OCI-M2 (cell line): ENCODE results near the gene BRD4.

Experiments
- DNase-seq: peaks from one replicate; lab custom pipeline; 2025; ENCODE audit not compliant: unreplicated experiment; lab: John Stamatoyannopoulos, UW

Gene BRD4

DNA sequence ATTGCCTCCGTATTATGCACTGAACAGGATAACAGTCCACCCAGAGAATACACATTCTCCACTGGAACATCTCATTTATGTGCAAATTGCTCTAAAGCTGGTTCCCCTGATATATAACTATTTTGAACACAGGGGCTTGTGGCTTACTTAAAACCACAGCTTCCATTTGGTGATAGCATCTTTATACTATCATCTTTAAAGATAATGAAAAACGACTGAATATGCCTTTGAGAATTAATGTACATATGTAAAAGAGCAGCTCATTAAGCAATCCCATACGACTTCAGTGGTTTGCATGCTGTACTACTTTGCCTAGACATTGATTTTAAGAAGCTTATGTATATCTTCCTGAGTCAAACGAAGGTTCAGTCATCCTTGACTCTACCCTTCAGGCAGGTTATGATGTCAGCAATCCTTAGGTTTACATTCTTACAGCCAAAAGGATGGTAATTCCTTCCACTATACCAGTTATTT is 40.8 kb downstream of the BRD4 start:
- DNase-seq, result no peak

DNA sequence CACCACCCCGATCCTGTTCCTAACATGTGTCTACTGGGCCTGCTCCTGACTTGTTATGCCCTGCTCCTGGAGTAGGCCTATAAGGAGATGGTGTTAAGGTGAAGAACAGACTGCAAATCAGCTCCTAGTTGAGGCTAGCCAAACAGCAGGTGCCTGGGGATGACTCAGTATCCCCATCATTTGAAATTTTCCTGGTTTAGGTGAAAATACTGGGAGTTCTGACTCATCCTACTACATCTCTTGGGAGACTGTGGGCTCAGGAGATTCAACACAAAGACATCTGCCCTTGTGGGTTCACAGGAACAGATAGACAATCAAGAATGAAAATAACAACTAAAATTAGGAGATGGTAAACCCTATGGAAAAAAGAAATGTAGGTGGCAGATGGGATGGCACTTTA is 41.2 kb downstream of the BRD4 start:
- DNase-seq, result no peak

DNA sequence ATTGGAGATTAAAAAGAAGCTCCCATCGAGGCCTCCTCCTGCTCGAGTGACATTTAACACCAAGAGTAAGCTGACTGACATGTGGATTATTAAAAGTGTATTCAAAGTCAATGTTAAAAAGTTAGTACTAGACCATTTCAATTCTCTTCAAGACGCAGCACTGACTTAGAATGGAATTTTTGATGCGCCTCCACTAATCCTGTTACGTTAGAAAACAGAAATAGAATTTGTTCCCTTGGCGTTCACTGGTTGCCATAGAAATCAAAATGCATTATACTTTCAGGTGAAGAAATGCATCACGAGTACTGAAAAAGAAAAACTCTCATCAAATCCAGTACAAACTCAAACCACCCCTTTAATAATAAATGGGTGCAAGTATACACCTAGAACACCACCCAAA is 42.2 kb downstream of the BRD4 start:
- no peak for DNase-seq

DNA sequence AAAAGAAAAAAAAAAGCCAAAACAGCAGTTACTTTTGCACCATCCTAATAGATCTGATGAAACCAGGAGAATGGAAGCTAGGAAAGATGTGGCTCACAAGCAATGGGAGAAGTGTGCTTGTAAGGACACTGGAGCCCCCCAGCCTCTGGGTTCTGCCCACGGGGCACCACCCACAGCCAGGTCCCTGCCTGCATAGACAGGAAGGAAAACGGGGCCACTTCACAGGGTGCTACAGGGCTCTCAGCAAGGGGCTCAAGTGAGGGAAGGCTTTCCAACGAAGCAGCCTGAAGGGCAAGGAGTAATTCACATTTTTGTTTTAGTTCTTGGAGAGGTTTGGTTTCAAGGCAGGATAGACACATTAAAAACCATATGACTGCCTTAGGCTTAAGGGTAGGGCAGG is 42.7 kb downstream of the BRD4 start:
- DNase-seq, result no peak

DNA sequence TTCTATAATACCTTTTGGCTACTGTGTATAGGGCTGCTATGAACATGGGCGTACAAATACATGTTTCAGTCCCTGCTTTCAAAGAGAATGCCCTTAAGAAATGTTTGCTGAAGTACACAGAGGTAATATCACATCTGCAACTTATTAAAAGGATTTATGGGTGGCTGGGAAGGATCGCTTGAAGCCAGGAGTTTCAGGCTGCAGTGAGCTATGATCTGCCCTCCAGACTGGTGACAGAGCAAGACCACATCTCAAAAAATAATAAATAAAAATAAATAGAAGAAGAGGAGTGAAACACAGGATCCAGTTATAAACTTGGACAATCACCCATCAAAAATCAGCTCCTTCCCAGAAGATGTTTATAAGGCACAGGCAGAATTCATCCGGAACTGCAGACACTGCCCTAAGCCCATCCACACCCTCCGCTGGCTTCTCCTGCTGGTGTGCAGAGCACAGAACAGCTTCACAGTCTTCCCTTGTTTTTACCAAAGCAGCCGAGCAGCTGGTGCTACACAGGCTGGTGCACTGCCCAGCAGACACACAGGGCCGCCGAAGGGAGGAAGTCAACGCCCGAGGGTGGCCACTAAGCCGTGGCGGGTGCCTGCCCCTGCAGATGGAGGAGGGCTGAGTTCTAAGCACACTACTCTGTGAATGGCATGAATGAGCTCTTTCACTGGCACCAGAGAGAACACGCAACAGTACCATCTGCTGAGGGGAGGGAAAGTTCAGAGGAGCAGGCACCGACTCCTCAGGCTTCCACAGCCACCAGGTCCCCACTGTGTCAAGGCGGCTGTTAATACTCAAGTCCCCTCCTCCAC is 44.0 kb downstream of the BRD4 start:
- DNase-seq, result no peak

DNA sequence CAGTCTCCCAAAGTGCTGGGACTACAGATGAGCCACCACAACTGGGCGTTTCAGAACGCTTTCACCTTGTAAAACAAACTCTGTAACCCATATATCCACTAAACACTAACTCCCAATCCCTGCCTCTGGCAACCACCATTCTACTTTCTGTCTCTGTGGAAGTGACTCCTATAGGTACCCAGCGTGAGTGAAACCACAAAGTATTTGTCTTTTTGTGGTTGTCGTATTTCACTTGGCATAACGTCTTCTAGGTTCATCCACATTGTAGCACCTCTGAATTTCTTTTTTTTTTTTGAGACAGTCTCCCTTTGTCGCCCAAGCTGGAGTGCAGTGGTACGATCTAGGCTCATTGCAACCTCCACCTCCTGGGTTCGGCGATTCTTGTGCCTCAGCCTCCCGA is 44.8 kb downstream of the BRD4 start:
- no peak for DNase-seq

DNA sequence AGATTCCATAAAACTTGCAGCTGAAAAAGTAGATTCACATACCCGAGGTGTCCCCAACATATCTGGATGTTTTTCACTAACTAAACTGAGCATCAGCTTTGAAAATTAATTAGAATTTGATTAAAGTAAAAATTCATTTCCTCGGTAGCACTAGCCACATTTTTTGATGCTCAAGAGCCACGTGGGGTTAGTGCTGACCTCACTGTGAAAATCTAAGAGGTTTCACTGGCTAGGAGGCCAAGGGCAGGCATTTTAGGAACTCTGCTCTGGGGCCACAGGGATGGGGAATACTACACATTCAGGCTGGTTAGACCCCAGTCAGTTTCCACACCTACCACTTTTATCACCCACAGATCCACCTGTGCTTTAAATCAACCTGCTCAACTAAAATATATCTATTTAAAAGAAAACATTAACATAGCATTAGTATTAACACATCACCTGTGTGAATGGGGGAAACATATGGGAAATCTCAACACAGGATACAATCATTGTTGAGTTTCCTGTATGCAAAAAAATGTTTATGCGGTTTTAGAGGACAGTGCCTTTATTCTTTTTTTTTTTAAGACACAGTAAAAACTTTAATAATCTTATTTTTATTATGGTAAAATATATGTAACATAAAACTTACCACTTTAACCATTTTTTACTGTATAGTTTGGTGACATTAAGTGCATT is 45.5 kb downstream of the BRD4 start:
- no peak for DNase-seq

DNA sequence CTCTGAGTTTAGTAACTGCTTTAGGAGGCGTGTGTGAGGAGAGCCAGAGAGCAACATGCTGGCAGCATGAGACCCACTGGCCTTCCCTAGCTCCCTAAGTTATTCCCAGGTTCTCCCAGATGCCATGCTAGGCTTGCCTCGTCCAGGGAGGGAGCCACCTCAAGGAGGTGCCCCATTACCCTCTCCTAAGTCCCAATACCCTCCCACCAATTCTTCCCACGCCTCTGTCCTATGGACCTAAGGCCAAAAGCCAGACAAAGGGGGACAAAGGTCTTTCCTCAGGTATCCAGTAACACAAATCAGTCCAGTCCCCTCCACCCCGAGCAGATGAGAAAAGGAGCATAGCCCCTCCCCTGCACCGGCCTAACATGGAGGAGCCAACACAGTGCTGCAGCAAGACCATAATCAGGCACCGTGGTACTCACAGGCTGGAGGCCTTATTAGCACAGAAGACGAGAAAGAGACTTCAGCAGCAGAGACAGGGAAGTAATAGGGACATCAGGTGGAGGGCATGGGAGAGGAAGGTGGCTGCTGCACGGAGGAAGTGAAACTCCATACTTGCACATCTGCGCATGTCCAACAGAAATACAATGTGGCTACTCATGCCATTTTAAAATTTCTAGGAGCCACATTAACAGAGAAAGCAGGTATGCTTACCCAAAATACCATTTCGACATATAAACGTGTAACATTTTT is 46.3 kb downstream of the BRD4 start:
- no peak for DNase-seq

DNA sequence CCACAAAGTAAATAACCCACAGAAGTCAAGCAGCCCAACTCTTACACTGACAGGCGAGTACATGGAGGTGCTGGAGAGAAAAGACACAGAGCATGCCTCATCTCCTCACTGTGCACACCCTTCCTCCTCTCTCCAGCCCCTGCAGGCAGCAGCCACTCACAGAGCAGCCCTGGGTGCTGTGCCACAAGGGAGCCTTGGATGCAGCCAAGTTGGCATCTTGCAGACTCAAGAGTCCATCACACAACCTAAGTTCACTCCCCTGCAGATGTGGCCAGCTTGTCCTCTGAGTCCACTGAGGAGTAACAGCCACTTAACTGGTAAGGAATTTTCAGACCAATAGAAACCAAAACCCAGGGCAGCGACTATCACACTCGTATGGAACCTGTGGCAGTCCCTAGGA is 47.4 kb downstream of the BRD4 start:
- no peak for DNase-seq

DNA sequence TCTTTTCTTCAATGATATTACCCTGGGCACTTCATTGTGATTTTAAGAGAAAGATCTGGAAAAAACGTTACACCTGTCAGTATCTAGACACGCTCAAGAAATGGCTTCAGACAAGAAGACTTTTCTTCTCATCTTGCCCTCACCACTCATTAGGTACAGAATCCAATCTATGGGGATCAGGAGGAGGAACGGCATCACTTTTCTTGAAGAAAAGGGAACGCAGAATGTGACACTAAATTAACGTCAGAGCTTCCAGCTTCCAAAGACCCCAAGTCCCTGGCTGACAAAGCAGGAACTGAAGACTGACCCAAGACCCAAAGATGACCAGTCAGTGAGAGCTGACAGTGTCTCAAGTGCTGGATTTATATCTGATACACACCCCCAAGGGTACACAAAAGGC is 48.2 kb downstream of the BRD4 start:
- DNase-seq, result no peak

DNA sequence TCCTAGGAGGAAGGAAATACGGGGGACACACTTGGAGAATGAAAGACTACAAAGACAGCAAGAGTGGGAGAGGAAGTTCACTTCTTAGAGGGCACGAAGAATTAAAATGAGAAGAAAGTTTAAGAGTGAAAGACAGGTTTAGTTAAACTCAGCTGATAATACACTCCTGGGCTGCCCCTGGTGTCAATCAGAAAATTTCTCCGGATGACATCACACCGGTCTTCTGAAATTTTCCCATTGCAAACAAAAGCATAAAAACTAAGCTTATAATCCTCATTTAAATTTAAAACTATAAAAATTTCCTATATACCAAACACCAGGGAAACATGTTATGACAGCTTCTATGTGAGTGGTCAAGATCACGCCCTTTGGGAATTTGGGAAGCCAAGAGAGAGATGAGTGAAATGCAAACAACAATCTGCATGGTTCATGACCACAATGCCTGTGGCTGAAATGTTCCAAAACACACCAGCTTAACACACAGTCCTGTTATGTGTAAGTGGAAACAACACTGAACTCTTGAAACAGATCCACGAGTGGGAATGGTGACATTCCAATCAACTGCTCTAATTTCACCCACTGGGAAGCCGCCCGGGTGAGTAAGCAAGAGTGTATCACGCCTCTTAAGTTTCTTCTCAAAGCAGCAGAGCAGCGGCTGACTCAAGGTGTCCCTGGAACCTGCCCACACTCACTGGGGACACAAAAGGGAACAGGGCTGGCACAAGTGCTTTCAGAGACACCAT is 49.0 kb downstream of the BRD4 start:
- no peak for DNase-seq

DNA sequence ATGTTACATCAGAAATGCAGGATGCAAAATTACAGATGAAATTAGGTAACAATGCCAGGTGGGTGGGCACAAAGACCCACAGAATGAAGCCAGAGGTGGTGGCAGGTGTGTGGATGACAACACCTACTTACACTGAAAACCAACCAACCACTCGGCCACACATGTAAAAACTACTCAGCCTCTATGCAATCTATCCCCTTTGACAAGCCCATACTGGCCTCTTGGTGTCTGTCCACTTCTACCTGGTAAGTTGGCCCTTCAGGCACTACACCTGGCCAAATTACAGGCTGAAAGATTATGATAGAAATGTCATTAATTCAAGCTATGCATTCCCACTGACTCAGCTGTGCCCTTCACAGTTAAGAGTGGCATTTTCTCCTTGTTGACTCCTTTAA is 50.0 kb downstream of the BRD4 start:
- DNase-seq, result no peak

DNA sequence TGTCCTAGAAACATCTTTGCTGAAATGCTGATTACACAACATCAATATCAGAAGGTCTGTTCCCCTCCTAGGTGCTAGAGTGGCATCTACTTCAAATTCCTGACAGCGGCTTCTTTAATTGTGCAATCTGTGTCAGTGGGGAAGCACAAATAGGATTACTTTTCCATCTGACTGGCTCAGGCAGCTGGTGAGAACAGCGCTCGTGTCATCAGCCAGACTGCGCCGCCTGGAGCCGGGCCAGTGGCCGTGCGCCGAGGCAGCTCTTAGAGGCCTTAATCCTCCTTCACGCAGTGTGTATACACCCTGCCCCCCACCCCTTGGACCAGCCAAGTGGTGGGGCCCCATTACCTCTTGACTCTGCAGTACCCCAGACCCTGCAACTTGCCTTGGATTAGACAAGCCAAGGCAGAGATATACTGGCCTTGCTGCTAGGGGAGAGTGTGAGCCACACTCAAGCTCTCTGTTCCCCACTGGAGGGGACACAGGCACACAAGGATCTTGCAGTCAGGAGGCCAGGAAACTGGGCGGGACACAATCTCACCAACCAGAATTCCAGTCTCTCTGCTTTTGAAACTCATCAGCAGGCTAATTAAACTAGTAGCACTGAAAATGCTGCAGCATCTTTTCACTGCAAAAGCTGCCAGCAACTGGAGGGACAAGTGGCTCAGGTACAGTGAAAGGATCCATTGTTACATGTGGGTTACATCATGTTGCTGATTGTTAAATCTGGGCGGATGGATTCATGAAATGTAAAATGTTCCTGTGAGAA is 51.2 kb downstream of the BRD4 start:
- DNase-seq, result no peak

DNA sequence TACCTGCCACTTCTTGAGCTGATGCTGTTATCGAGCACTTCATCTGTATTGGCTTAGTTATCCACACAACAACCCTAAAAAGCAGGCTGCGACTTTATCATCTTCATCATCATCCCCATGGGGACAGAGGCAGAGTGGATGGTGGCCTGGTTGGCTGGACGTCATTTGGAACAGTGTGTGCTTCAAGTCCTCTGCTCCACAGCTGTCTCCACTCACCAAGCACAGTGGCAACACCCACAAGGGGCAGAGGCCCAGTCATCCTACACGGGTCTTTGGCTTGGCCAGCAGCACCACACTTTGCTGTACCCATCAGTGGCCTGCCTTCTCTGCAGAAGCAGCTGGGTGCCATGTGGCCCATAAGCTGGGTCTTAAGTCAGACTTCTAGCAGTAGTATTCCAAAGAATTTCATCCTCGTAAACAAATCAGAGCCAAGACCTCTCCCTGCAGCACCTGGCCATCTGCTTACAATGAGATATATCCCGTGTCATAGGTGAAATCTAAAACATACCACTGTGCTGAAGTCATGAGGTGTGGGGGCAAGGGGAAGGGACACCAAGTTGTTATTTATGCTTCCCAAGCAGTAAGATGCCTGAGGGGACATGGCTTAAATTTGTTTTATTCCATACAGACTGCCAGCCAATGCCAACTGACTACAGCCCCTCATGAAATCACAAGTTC is 52.2 kb downstream of the BRD4 start:
- DNase-seq, result no peak

DNA sequence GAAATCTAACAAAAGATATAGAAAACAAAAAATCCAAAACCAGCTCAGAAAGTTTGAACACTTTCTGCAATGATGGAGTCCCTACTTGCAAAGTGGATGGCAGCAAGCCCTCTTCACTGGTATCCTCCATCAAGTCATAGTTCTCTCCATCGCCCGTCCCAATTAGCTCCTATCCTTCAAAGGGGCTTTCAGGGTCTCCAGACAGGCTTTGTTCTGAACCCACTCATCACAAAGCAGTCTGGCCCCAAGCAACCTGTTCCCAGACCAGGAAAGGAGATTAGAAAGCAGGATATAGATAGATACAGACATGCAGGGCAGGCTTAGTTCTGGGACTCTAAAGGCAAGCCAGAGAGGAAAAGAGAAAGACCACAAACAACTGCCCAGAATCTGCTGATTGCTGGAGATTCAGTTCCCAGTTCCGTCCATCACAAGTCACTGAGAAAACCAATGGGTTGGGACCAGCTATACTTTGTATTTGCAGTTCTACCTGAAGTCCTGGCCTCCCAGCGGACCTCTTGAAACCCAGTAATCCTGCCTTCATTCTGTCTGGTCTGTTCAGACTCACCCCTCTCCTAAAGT is 52.9 kb downstream of the BRD4 start:
- no peak for DNase-seq

DNA sequence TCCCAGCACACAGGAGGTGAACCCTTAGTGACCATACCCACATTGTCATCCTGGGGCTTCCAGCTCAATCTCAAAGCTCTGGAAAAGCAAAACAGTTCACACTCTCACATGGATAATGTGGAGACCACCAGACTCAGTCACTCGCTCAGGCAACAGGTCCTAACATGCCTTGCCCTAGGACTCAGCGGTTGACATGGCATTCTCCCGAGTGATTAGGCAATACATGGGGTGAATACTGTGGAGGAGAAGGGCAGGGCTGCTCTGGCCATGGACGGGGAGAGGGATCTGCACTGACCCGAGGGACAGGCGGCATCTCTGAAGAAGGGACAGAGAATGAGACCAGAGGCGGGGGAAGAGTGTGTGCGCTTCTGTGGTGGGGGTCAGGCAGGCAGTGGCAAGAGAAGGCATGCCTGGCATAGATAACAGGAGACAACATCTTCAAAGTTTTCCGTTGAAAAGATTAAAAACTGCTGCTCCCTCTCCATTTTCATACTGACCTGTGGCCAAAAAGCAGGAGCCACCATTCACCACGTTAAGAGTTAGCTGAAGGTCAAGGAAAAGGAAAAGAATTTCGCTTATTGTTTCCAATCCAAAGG is 55.6 kb downstream of the BRD4 start:
- no peak for DNase-seq

DNA sequence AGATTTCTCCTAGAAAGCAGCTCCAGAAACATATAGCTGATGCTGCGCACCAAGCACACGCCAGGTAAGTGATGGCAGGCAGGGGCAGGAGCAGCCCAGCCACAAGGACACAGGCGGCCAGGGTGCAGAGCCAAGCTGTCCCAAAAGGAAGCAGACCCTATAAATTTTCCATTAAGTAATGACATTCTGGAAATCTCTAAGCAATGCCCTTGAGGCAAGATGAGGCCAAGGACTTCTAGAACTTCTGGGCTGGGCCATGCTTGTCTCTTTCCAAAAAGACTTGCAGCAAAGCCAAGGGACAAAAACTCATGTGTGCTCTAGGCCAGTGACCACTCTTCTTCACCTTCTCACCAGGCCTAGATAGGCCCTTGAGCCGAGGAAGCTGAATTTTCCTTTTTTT is 57.9 kb downstream of the BRD4 start:
- no peak for DNase-seq

DNA sequence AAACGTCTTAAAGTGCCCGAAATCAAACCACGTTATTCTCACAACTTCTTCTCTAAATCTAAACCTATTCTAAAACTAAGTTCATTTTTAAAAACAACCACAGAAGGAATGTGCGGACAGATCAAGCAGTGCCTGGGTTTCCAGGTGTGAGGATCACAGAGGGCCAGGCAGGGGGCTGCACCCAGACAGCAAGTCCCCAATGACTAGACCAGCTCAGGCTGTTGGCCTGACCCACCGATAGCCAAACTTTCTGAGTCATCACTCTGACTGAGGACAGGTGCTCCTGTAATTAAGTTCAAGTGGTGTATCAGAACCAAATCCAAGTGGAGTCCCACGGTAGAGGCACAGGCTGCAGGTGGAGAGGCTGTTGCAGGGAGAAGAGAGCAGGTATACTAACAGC is 62.5 kb downstream of the BRD4 start:
- DNase-seq, result no peak

DNA sequence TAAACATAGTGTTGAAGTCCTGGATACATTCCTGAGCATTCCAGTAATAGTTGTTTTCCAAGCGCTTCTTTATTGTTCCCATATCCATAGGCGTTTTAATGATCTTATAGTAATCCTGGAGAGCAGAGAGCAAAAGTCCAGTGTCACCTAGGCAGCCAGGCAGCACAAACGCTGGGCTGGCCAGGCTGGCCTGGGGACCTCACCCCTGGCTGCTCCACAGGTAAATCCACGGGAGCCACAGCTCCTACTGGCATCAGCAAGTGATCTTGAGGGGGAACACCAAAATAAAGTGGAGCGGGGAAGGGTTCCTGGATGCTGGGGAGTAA is 63.4 kb downstream of the BRD4 start:
- DNase-seq, result no peak
